ENCODE results near the gene LMO1.

DNA sequence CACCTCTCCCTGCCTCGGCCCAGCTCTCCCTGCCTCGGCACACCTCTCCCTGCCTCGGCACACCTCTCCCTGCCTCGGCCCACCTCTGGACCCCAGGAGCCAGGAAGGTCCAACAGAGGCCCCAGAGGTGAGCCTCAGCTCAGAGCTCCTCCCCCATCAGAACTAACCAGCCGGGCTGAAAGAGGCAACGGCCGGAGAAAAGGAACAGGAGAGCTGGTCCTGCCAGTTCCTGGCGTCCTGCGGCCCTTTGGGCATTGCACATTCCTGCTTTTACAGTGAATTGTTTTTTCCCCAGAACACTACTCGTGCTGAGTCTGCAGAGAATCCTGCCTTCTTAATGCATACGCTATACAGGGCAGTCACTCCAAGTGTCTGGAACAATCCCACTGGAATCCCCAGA lies 45.8 kb downstream of the LMO1 start:
- TF ChIP-seq ZNF878 (CRISPR knock-in tag; IDR thresholded peaks at IDR 0.05) (no peak), MXI1 (IDR thresholded peaks at IDR 0.05; ENCODE audit: borderline replicate concordance, low read depth, low read length) (no peak), MEIS1 (CRISPR knock-in tag; IDR thresholded peaks at IDR 0.05; ENCODE audit: borderline replicate concordance) (no peak), JUN (CRISPR knock-in tag; IDR thresholded peaks at IDR 0.05) (no peak), TAF1 (CRISPR knock-in tag; IDR thresholded peaks at IDR 0.05) (no peak), RCOR2 (CRISPR knock-in tag; IDR thresholded peaks at IDR 0.05) (no peak)
- TF ChIP-seq, protein P1, sequence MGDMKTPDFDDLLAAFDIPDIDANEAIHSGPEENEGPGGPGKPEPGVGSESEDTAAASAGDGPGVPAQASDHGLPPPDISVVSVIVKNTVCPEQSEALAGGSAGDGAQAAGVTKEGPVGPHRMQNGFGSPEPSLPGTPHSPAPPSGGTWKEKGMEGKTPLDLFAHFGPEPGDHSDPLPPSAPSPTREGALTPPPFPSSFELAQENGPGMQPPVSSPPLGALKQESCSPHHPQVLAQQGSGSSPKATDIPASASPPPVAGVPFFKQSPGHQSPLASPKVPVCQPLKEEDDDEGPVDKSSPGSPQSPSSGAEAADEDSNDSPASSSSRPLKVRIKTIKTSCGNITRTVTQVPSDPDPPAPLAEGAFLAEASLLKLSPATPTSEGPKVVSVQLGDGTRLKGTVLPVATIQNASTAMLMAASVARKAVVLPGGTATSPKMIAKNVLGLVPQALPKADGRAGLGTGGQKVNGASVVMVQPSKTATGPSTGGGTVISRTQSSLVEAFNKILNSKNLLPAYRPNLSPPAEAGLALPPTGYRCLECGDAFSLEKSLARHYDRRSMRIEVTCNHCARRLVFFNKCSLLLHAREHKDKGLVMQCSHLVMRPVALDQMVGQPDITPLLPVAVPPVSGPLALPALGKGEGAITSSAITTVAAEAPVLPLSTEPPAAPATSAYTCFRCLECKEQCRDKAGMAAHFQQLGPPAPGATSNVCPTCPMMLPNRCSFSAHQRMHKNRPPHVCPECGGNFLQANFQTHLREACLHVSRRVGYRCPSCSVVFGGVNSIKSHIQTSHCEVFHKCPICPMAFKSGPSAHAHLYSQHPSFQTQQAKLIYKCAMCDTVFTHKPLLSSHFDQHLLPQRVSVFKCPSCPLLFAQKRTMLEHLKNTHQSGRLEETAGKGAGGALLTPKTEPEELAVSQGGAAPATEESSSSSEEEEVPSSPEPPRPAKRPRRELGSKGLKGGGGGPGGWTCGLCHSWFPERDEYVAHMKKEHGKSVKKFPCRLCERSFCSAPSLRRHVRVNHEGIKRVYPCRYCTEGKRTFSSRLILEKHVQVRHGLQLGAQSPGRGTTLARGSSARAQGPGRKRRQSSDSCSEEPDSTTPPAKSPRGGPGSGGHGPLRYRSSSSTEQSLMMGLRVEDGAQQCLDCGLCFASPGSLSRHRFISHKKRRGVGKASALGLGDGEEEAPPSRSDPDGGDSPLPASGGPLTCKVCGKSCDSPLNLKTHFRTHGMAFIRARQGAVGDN (CRISPR knock-in tag; IDR thresholded peaks at IDR 0.05): no peak
- TF ChIP-seq, protein P2, sequence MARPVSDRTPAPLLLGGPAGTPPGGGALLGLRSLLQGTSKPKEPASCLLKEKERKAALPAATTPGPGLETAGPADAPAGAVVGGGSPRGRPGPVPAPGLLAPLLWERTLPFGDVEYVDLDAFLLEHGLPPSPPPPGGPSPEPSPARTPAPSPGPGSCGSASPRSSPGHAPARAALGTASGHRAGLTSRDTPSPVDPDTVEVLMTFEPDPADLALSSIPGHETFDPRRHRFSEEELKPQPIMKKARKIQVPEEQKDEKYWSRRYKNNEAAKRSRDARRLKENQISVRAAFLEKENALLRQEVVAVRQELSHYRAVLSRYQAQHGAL (CRISPR knock-in tag; IDR thresholded peaks at IDR 0.05; ENCODE audit: not compliant biosample characterization): no peak

Measured in HepG2 (cell line).